Spleen (tissue), 7 donors: ENCODE results near the gene PTPRN2.

Experiments used
- POLR2A ChIP-seq, 3 donors: fragments of 450-650 bp; IDR thresholded peaks; one replicate each; pipeline ENCODE4 v1.5.1; 2017; ENCODE audit warnings: antibody characterized with exemption in 3 of 3, mild to moderate bottlenecking in 1 of 3
- POLR2AphosphoS5 ChIP-seq, 3 donors: sonication (generic); formaldehyde crosslinking; IDR thresholded peaks; one replicate each; pipeline ENCODE4 v1.5.1; 2017; ENCODE audit warnings: antibody characterized with exemption in 3 of 3
- TF ChIP-seq, protein P1 (sequence below), 11 experiments: fragments of 200-600 bp in 7 of 11; fragments of 450-650 bp in 4 of 11; sonication (generic) in 4 of 11; IDR thresholded peaks in 8 of 11; conservative IDR thresholded peaks in 3 of 11; 1 replicate in 7 of 11; 2 replicates in 4 of 11; pipeline versions ENCODE4 v1.4.0 to v1.8.0; 2016 to 2021; ENCODE audit warnings: antibody characterized with exemption in 11 of 11, inconsistent platforms in 4 of 11, mild to moderate bottlenecking in 1 of 11
- donor health status: DM: no; HTN: no; CAD: no; lungs with moderate emphysema.
- donor health status: DM: no; HTN: no; CAD: no.
- donor health status: DM: no; HTN: no; CAD: no.

DNA sequence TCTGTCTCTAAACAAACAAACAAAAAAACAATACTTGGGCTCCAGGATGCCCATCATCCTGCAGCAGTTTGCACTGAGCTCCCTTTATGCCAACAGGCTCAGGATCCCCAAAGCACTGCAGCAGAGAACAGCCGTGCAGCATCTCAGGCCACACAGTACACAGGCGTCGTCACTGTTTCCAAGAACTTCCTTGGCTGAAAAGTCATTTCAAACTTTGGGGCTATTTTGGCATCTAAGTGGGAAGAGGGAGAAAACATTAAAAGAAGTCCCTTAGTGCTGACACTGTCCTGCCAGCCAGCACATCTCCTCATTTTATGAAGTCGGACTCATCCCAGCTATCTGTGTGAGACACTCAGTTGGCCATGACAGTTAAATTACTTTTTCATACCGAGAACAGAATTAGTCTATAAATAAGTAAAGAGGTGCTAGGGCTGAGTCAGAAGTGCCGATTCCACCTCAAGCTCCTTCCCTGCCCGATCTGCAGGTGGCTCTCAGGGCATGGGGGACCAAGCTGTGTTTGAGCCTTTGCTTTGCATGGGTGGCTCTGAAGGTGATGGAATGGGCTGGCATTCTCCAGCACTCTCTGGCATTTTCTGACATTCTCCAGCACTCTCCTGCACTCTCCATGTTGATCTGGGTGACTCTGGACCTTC lies 68.5 kb downstream of the PTPRN2 start:
- TF ChIP-seq, protein P1, sequence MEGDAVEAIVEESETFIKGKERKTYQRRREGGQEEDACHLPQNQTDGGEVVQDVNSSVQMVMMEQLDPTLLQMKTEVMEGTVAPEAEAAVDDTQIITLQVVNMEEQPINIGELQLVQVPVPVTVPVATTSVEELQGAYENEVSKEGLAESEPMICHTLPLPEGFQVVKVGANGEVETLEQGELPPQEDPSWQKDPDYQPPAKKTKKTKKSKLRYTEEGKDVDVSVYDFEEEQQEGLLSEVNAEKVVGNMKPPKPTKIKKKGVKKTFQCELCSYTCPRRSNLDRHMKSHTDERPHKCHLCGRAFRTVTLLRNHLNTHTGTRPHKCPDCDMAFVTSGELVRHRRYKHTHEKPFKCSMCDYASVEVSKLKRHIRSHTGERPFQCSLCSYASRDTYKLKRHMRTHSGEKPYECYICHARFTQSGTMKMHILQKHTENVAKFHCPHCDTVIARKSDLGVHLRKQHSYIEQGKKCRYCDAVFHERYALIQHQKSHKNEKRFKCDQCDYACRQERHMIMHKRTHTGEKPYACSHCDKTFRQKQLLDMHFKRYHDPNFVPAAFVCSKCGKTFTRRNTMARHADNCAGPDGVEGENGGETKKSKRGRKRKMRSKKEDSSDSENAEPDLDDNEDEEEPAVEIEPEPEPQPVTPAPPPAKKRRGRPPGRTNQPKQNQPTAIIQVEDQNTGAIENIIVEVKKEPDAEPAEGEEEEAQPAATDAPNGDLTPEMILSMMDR (IDR thresholded peaks at IDR 0.05 in 8 of 11, conservative IDR thresholded peaks at IDR 0.05 in 3 of 11) = no peak
- TF ChIP-seq POLR2A (IDR thresholded peaks at IDR 0.05) (no peak), POLR2AphosphoS5 (IDR thresholded peaks at IDR 0.05) (no peak)
